Dermis blood vessel endothelial cell (primary cell): Measurements from ENCODE around the gene GMPR. TPM values are rescaled to one million over a fixed set of nuclear protein-coding genes. Genes with fewer than 3 reads are reported as not detected.

Source experiments
- DNase-seq: peaks from one replicate; pipeline ENCODE4 v3.0.0; 2010
- total RNA-seq: library from RNA; depleted of rRNA; stranded (reverse); fragments of >200 nt; gene quantifications from 2 replicates; pipeline ENCODE4 v1.2.3, GENCODE V29; 2014

GMPR gene
- total RNA-seq, 1 donor from 2014 or later = 26.0 TPM

DNA sequence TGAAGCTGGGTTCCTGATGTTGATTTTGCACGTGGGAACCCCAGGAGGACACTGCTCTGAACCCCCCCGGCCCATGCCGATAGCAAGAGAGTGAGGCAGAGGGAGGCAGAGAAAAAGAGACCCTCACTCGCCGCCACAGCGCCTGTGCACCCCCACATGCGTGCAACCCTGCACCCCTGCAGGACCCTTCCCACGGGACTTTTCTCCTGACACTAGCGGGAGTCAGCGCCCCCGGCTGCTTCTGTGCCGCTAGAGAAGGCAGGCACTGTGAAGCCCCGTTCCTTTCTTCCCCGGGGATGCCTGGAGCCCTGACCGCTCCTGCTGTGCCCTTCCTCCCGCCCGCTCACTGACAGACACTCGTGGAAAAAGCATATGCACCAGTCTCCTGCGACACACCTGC is 67.4 kb downstream of the GMPR start:
- no peak for DNase-seq

DNA sequence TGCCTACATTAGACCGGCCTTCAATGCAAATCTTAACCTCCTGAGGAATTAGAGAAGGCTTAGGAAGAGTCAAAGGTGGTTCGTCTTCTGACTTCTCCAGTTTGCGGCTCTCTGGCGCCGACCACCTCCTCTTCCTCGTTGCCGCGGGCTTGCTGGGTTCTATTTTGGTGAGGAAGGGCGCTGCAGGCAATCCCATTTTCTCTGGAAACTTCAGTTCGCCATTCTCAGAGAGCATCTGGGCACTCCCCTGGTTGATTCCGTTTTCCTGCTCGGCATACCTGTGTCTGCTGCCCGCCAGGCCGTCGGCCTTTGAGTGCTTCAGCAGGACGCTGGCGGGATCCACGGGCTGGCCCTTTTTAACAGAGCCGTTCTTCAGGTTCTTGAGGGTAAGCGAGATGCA is 67.9 kb downstream of the GMPR start:
- DNase-seq = no peak

DNA sequence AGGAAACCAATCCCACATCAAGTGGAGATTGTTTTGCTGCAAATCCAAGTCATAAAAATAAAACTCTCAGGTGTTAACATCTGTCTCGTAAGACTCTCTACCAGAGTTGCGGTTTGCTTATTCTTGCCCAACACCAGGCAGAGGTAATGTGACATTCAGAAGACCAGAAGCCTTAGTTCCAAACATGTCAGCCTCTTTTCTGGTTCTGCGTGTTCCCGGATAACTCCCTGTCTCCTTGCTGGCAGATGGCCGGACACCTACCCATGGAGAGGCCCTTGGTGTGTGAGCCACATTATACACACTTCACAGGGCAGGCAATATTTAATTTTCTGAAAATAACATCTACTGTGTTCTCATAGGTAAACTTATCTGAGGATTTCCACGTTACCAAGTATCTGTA is 73.4 kb downstream of the GMPR start:
- no peak for DNase-seq

DNA sequence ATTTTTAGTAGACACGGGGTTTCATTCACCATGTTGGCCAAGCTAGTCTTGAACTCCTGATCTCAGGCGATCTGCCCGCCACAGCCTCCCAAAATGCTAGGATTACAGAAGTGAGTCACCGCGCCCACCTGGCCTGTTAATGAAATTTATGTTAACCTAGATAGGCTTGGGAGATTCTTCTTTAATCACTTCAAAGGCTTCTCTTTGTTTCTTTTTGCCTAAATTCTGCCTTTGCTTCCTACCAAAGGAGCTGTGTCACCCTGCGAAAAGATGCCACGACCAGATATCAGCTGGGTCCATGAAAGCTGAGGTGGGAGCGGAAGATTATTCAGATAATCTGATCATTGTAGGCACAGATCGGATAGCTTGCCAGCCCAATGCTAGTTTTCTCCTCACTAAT is 75.3 kb downstream of the GMPR start:
- no peak for DNase-seq

DNA sequence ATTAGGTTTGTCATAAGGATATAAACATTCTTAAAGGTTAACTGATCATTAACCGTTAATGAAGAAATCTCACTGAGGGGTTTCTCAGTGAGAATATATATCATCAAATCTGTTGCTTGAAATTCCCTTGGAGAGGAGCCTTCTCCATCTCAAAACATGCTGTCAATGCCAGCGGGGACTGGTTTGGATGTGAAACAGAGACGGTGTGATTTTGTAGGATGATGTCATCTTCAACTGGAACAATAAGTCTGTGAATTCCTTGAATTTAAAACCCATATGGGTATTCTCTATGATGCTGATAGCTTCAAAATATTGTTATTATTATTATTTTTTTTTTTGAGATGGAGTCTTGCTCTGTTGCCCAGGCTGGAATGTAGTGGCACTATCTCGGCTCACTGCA is 75.9 kb downstream of the GMPR start:
- no peak for DNase-seq

DNA sequence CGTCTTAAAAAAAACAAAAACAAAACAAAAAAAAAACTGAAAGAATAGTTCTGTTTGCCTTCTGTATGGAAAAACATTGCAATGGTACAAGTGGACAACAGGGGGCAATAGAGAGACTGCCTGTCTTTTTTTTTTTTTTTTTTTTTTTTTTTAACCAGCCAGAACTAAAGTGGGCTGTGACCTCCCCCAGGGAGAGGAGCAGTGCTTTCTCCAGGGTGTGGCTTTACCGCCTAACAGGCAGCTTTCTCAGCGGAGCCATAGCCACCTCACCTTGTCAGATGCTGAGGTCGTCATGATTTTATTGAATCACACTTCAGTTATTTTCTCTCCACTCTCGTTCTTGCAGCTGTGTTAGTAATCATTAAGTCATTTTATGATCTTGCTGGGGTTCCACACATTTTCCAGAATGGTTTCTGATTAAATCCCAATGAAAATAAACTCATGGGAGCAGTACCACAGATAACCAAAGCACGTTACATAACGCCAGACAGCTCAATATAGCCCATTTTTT is 78.4 kb downstream of the GMPR start:
- peak; percentile 51 for DNase-seq

DNA sequence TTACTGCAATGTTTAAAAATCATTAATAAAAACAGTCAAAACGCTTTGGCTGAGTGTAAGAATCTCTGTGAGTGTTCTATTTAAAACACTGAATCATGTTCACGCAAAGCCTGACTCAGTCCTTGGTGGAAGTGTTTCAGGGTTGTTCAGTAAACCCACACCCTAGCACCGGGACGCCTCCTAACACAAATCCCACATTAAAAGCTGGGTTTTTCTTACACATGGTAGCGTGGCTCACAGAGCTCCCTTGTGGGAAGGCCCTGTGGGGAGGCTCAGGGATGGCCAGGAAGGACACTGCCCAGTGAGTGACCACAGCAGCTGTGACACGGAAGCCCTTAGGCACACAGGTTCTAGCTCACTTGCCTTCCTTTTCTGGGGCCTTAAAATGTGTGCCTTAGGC is 80.2 kb downstream of the GMPR start:
- peak; percentile 13 for DNase-seq

DNA sequence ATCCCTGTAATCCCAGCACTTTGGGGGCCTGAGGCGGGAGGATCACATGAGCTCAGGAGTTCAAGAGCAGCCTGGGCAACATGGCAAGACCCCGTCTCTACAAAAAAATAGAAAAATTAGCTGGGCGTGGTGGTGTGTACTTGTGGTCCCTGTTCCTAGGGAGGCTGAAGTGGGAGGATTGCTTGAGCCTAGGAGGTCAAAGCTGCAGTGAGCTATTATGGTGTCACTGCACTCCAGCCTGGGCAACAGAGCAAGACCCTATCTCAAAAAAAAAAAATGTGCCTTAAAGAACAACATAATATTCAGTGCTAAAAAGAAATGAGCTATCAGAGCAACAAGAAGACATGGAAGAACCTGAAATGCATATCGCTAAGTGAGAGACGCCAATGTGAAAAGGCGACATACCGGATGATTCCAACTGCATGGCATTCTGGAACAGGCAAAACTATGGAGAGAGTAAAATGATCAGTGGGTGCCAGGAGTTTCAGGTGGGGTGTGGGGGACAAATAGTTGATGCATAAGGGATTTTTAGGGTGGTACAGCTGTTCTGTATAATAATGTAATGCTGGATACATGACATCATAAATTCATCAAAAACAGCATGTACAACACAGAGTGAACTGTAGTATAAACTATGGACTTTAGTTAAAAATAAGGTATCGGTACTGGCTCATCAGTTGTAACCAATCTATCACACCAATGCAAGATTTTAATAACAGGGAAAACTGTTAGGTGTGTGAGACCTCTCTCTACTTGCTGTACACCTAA is 80.8 kb downstream of the GMPR start:
- no peak for DNase-seq

DNA sequence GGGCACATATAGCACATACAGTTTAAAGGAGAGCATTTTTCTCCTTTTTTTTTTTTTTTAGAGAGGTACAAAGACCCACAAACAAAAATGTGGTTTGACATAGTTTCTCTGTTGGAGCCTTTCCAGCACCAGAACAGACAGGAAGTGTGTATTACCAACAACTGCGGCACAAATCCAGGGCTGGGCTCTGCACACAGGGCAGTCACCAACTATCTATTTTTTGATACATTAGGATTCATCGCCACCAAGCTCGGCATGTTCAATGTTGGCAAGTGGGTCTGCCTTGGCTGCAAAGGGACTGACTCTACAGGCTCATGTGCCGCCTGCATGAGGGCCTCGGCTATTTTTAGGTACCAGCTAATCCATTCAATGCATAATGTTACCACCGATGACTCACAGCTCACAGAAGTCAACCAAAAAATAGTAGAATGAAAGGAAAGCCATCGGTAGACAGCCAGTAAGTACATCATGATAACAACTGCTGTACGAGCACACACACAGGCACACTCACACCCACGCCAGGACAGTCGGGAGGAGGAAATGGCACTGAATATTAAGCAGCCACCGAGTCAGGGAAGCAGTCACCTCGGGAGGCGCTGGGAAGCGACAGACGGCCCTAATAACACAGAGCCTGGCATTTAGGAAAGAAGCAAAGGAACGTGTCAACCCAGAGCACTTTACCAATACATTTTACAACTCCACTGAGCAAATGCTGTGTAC is 81.6 kb downstream of the GMPR start:
- peak; percentile 92 for DNase-seq

DNA sequence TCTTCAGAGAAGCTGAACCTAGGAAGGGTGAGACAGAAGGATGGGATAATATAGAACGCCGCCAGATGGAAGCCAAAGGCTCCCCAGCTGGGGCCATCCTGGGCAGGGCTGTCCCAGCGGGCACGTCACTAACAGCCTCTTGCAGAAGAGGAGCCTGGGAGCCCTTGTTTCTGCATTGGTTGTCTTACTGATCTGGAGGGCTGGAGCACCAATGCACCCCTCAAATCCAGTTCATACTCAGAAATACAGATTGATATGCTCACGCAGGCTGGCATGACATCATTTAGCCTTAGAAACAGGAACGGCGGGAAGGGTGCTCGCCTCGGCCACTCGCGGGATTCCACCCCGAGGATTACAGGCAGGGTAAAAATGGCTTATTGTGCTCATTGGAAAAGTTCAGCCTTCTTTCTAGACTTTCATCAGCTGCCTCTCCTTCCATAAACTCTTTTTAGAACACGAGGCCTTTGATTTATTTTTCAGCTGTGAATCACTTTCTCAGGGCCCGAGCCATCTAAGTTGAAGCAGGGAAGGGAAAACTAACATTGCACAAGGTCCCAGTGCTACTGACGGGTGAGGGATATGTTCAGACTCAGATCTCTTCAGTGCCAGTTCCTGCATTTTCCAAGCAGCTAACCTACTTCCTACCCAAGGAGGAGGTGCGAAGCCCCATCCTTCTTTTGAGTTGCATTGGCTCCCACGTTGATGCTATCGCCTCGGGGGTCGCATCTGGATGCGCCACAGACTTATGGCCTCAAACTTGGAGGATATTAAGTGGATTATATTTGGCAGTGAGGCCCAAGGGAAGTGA is 82.3 kb downstream of the GMPR start:
- no peak for DNase-seq

DNA sequence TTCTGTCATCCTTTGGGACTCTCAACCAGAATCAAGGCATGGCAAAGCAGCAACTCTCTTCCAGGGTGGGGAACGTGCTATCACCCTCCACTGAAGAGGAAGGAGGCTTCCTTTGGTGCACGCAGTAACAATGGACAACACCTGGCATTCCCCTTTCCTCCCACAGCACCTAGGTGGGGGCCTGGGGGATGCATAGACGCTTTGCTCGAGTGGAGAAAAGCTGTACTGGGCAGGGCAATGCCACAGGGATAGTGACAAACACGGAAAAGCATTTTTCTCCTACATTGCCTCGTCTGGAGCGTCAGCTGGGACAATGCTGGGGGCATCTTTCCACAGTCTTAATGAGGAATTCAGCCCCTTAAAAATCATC is 82.9 kb downstream of the GMPR start:
- DNase-seq = no peak

DNA sequence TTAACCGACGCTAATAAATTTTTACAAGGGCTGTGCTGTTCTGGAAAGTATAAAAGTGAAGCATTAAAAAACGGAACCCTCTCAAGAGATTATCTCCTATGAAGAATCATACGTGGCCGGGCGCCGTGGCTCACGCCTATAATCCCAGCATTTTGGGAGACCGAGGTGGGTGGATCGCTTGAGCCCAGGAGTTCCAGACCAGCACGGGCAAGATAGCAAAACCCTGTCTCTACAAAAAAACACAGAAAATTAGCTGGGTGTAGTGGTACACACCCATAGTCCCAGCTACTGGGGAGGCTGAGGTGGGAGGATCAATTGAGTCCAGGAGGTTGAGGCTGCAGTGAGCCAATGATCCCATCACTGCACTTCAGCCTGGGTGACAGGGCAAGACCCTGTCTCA is 83.4 kb downstream of the GMPR start:
- no peak for DNase-seq

DNA sequence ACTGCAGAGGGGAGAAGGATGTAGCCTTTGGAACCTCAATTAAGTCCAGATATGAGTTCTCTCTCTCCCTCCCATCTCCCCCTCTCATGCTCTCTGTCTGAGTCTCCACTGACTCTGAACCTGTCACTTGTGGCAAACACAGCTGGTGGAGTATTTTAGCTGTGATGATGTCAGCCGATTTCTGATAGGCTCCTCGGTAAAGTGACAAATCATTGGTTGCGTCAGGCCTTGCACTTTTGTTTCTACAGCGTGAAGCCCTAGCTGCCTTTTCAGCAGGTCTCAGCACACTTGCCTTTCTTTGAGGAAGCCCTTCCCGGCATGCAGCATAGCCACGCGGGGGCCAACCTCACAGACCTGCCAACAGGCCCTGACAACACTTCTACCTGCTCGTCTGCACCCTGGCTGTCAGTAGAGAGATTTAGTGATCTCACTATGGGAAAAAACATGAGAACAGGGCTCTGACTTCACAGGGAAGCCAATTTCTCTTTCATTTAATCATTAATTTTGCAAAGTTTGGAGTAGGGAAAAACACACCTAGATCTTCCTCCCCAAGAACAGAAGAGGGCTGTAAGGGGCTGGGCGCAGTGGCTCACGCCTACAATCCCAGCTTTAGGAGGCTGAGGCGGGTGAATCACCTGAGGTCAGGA is 84.4 kb downstream of the GMPR start:
- DNase-seq = no peak

DNA sequence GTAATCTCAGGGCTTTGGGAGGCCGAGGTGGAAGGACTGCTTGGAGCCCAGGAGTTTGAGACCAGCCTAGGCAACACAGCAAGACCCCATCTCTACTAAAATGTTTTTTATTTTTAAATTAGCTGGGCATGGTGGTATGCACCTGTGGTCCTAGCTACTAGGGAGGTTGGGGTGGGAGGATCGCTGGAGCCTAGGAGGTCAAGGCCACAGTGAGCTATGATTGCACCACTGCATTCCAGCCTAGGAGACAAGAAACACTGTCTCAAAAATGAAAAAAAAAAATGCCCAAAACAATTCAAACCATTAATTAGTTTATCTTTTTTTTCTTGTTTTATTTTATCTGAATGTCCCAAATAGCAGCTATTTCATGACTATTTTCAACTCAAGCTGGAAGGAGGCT is 85.8 kb downstream of the GMPR start:
- no peak for DNase-seq

DNA sequence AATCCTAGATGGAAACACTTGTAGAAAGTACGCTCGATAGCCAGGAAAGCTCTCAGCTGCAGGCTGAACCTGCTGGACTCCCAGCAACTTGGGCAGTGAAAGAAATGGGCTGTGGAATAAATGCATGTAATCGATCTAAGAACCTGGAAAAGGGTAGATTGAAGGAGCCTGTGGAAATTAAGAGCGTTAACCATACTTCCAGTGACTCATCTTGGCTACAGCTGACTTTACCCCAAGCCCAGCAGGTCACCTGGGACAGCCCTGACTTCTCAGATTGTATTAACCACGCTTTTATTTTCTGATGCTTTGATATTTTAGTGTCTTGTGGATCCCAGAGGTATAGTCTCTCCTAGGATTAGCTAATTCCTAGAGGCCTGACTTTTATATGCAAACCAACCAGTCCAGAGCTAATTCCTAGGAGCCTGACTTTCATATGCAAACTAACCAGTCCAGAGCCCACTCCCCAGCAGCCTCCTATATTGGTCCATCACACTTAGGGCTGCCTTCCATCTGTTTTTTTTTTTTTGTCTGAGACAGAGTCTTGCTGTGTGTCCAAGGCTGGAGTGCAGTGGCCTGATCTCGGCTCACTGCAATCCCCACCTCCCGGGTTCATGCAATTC is 86.3 kb downstream of the GMPR start:
- DNase-seq = no peak

DNA sequence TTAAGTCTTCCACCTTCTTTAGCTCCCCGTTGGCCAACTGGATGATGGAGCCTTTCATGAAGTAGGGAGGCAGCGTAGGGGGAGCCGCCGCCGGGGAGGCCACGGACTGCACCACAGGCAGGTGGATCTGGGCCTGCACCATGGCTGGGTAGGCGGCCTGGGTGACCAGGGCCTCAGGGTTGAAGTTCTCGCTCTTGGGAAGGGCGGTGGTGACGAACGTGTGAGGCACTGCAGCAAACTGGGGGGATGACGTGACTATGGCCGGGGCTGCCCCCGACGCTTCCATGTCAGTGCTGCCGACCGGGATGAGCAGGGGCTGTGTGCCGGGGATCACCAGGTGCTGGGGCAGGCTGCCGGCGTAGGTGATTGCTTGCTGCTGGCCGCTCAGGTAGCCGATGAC is 88.1 kb downstream of the GMPR start:
- no peak for DNase-seq

DNA sequence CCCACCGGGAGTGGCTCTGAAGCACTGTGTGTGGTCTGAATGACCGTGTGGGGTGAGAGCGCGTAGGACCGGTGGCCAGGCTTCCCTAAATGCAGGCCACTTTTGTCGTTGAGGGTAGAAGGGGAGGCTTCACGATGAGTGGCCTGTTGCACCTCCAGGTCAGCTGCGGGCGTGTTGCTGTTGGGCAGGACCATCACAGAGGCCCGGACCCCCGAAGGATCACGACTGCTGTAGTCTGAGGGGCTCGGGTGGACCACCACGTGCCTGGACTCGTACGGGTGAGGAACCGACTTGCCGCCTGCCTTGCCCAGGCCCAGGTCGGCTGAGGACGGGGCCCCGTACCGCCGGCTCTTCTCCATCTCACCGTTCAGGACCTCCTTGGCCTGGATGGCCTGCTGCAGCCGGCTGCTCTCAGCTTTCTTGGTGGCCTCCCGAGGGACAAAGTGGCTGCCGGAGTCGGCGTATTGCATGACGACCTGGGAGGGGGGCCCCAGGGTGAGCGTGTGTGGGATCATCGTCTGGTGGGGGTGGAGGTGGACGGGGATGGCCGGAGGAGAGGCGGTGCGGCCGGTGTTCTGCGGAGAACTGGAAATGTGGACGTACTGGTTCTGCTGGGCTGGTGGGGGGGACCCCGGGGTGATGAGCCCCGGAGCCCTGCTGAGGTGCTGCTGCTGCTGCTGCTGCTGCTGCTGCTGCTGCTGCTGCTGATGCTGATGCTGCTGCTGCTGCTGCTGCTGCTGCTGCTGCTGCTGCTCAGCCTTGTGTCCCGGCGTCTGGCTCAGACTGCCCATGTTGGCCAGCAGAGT is 88.8 kb downstream of the GMPR start:
- no peak for DNase-seq

DNA sequence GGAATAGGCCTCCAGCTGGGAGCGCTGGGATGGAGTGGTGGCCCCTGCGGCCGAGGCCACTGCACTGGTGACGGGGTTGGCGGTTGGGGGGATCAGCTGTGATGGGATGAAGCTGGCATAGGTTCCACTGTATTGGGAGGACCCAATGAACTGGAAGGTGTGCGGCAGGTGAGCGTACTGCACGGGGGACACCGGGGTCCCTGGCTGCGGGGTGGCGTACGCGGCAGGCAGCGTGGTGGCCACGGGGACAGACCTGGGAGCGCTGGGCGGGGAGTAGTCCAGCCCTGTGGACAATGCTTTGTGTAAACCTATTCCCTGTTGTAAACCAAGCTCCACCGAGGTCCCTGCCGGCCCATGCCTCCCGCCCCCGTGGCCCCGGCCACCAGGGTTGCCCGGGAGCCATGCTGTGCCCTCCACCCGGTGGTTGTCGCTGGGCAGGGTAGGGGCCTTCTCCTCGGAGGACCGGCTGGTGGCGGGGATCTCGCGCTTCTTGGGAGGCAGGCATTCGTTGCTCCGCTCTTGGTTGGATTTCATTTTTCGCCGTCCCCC is 89.5 kb downstream of the GMPR start:
- no peak for DNase-seq

DNA sequence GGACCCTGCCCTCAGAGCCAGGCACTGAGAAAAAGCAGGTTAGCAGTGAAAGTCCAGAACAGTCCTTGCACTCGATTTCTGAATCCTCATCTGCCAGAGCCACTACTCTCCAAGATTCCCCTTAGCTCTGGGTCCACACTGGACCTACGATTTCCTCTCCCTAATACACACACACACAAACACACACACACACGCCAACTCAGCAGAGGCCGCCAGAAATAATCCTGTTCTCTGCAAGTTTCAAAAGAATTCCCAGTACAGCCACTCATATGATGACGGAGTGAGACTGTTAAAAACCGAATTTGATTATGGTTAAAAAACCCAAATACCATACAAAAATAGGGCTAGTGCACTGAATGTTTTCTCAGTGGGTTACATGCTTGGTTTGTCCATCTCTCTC is 90.8 kb downstream of the GMPR start:
- DNase-seq = no peak

DNA sequence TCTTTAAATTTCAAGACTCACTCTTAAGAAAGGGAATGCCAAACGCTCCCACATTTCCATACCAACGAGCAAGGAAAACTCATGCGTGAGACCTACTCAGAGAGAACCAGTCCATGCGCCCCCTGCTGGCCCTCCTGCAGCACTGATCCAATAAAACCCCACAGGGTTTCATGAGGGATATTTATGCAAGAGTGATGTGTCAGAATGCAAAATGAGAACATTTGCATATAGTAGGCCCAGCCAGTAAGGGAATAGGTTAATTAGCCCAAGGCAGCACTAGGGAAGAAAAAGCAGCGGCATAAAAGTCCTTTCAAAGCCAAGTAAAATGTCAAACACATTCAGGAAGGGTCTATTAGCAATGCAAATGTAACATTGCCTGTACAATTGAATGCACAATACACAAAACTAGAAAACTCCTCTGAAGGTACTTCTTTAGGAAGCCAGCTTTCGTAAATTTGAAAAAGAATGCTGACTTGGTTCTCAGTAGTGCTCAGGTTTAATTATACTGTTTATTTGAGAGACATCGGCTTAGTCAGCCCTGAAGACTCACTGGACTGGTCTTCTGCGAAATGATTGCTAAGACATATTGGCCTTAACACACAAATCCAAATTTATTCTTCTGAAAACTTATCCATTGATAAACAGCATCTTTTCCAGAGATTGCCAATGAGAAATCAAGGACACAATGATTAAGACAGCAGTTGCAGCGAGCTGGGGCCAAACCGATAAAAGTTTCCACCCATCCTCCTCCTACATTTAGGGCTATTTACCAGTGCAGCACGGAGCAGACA is 93.2 kb downstream of the GMPR start:
- DNase-seq = peak; percentile 87

DNA sequence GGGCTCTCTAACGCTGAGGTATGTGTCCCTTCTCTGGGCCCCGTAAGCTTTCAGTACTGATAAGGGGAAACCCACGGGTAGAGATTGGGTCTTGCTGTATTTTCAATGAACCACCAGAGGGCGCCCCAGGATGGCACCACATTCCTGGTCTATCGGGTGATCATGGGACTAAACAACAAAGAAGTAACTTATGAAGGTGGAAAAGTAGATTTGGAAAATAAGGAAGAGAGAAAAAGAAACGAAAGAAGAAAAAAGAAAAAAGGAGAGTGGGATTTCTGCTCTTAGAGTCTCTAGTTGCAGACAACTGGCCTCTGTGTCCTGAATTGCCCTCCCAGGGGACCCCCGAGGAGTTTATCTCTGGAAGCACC is 93.8 kb downstream of the GMPR start:
- DNase-seq = peak; percentile 90
